ENCODE data around the gene TBC1D14.

The TBC1D14 gene

DNA sequence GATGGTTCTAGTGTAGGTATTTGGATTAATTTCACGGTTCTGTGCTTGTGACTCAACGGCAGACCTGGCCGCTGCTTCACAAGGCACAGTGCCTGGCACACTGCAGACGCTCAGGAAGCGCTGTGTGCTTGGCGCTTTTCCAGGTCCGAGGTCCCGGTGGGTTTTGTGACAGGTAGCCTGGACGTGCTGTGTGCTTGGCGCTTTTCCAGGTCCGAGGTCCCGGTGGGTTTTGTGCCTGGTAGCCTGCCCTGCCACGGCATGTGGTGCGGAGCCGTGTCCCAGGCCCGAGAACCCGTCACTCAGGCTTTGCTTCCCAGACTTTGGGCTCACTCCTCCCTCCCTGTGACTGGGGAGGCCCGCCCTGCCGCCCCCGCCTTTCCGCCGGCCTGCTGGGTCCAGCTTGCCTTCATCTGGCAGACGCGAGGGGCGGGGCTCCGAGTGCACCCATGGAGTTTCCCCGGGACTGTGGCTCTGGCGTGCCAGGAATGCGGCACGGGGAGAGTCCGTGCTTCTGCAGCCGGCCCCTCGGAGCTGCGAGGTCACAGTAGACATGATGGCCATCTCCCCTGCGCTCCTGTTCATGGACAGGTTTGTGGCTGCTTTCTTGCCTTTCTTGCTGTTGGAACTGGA is 44.2 kb downstream of the TBC1D14 start:
- DNase-seq (ENCODE audit: low spot score): no peak

DNA sequence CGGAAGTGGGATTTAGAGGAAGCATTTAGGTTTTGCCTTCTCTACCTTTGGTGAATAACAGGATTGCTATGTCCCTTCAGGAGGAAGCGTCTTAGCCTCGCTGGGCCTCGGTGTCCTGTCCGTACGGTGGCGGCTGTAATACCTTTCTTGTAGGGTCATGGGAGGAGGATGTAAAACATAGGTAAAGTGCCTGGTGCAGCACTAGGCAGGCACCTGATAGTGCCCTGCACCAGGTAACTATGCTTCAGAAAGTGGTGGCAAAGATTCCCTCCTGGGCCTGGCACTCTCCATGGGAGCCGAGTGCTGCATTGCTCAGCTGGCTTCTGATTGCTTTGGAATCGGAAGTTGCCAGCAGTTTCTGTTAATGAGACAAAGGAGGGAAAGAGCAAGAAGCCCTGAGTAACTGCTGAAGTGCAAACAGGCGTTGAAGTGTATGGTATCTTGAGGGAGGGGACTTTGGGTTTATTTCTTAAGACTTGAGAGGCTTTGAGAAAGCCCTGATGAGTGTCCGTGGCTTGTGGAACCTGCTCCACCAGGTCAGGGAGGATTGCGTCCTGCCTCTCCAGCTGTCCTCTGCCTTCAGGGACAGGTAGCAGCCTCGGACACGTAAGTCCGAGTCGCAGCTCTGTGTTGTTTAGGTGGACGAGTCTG is 45.8 kb downstream of the TBC1D14 start:
- DNase-seq (ENCODE audit: low spot score): no peak

DNA sequence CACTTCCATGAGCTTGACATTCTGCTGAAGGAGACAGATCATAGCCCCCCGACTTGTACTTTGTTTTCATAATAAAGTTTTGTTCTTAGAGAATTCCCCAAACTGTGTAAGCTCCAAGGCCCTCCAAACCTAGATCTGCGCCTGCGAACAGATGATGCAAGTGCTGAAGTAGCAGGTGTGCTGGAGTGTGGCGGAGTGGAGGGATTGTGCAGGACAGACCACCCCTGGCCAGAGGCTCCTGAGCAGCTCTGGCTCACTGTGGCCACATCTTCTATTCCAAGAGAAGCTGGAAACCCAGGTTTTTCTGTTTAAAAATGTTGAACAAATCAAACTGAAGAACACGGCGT is 46.4 kb downstream of the TBC1D14 start:
- DNase-seq (ENCODE audit: low spot score): no peak

GRCh38 chr4:6956434-6957147 is 47.0 kb downstream of the TBC1D14 start:
- DNase-seq (ENCODE audit: low spot score): no peak

GRCh38 chr4:6957148-6957520 is 47.5 kb downstream of the TBC1D14 start:
- no peak for DNase-seq (ENCODE audit: low spot score)

DNA sequence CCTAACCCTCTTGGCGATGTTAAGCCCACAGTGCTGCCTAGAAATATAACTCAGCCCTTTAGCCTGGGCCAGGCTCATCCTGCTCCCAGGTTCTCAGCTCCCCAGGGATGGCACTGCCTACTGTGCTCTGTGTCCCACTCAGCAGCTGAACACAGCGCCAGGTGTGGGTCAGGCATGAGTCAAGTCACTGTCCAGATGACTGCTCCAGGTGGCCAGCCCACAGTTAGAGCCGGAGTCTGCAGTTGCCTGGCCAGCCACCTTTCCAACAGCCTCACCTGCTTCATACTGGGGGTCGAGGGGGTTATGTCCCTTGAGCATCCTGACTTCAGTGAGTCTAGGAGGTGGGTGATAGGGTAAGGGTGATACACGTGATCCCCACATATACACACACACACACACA is 48.4 kb downstream of the TBC1D14 start:
- no peak for DNase-seq (ENCODE audit: low spot score)

DNA sequence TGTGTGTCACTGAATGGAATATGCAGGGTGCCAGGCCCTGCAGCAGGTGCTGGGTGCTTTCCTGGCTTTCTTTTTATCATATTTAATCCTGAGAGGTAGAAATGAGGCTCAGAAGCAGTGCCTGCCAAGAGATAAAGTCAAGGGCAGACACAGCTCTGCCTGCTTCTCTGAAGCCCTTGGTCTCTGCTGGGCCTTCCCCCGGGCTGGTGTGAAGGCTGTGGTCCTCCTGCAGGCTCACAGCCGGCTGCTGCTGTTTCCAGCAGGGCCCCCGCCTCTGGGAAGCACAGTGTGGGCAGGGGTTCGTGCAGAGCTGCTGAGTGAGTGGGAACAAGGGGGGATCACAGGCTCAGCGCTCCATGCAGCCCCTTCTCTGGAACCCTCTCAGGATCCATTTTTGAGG is 49.6 kb downstream of the TBC1D14 start:
- no peak for DNase-seq (ENCODE audit: low spot score)

DNA sequence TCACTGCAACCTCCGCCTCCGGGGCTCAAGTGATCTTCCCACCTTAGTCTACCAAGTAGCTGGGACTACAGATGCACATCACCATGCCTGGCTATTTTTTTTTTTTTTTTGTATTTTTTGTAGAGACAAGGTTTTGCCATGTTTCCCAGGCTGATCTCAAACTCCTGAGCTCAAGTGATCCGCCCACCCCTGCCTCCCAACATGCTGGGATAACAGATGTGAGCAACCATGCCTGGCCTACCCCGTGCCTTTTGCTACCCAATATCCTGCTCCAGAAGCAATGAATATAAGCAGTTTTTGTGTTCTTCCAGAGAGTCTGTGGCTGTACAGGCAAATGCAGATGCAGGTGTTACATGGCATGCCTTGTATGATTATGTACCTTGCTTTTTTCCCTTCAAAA is 50.5 kb downstream of the TBC1D14 start:
- peak; percentile 63 for DNase-seq (ENCODE audit: low spot score)

DNA sequence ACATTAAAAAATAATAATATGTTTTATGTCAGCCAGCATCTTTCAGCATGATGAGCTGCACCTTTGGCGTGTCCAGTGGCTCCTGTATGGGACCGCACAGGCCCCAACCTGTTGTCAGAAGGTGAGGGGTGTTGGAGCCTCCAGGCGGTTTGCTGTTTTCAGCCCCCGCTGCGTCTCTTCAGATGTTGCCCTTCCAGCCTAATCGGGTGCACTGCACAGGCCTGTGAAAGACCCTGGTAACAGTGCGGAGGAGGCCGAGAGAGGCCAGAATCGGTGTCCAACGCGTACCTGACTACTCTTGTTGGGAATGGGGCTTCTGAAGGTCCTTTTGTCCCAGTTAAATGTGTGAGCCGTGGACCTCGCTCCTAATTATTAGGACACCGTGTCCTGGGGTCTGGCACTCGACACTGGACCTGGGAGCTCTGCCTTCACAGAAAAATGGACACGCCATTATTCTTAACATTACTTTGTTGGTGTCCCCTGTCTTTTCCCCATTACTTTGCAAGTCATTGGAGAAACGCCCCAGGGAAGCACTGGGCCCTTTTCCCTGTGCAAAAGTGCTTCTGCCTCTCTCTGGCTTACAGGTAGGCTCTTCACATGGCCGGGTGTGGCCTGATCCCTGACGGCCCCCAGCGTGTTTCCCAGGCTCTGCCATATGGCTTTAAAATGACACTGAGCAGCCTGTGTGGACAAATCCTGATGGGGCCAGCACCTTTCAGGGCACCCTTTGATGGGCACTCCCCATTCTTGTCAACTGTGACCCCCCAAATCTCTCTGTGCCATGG is 51.2 kb downstream of the TBC1D14 start:
- DNase-seq (ENCODE audit: low spot score): no peak

- no peak for DNase-seq (ENCODE audit: low spot score)
These were observed 52.0 kb downstream of the TBC1D14 start for GRCh38 chr4:6961496-6962210.

DNA sequence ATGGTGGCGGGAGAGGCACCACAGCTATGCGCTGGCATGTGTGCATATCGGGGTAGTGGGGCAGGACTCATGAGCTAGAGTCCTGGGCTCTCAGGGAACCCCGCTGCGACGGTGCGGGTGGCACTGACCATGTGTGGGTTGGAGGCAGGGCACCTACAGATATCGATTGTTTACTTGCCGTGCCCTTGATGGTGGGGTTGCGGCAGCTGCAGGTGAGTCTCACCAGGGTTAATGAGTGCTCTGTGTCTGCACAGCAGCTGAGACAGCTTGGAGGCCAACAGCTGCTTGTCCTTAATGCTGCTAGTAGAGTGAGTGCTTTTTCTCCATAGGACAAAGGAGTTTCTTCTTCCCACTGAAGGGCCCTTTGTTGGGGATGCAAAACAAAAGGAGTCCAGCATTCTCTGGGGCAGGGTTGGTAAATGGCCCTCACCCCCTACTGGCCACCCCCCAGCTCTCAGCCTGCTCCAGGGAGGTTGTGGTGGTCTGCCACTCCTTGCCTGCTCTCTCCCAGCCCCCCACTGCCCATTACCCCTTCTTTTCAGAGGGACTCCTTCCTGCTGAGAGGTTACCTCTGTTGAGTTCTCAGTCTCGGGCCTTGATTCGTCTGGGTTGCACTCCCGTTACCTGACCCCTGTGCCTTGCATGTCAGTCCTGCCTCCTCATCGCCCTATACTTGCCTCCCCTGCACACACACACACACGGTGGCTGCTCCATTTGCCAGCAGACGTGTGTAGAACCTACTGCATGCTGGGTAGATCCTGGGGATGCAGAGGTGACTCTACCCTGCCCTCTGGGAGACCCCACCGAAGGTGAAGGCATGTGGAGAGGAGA is 52.8 kb downstream of the TBC1D14 start:
- DNase-seq (ENCODE audit: low spot score): peak; percentile 86

DNA sequence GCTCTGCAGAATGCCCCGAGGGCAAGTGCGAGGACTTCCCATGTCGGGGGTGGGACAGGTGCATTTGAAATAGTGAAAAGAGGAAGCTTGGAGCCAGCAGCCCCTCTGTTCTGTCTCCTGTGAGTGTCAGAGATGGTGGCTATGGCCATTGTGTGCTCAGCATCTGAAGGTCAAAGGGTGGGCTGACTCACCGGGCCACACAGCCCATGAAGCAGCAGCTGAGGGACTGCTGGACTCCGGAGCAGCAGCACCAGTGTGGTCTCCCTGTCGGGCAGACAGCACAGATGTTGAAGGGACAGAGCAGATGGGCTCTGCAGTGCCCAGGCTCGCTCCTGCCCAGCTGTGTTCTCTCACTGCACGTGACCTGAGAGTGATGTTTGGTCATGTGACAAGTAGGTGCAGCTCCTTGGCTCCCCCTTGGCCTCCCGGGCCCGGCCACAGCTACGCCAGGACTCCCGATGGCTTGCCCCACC is 53.5 kb downstream of the TBC1D14 start:
- no peak for DNase-seq (ENCODE audit: low spot score)

DNA sequence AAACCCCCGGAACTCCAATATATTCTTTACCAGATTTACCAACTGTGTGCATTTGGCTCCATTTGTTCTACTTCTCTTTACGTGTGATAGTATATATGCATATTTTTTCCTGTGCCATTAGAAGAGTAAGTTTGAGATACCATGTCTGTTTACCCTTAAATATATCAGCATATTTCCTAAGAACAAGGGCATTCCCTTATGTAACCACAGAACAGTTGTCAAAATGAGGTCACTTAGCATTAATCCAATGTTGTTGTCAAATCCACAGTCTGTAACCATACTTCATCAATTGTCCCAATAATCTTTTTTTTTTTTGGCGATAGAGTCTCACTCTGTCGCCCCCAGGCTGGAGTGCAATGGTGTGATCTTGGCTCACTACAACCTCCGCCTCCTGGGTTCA is 55.2 kb downstream of the TBC1D14 start:
- no peak for DNase-seq (ENCODE audit: low spot score)

- no peak for DNase-seq (ENCODE audit: low spot score)
These were observed 55.7 kb downstream of the TBC1D14 start for GRCh38 chr4:6965329-6965728.

DNA sequence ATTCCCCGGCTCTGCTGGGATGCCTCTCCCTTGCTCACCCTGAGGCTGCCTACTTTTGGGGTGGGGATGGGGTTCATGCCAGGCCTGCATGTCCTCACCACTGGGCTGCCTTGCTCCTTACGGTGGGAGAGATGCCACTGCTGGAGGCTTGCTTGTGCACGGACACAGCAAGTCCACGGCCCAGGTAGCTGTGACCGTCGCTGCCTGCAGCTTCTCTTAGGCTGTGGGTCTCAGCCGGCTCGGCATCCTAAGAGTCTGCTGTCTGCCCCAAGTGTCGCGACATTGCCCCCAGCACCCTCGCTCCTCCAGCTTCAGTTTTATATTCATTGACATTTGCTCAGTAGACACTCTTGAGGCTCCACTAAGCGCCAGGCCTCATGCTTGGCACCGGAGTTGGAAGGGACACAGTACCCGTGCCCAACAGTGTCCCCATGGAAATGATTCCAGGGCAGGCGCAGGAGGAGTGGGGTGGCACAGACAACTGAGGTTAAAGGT is 58.3 kb downstream of the TBC1D14 start:
- no peak for DNase-seq (ENCODE audit: low spot score)

DNA sequence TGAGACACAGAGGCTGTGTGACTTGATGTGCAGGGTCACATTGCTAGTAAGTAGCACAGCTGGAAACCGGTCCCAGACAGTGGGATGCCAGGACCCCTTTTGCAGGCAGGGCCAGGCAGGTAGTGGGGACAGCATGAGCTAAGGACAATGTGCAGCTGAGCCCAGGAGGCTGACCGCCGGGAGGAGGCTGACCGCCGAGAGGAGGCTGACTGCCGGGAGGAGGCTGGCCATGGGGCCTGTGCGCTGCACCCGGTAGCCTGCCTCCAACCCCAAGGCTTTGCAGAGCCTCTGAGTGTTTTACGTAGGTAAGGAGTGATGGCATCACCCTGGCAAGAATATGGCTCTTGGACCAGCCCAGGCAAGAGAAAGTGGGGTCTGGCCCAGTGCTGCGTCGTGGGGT is 58.9 kb downstream of the TBC1D14 start:
- DNase-seq (ENCODE audit: low spot score): no peak

DNA sequence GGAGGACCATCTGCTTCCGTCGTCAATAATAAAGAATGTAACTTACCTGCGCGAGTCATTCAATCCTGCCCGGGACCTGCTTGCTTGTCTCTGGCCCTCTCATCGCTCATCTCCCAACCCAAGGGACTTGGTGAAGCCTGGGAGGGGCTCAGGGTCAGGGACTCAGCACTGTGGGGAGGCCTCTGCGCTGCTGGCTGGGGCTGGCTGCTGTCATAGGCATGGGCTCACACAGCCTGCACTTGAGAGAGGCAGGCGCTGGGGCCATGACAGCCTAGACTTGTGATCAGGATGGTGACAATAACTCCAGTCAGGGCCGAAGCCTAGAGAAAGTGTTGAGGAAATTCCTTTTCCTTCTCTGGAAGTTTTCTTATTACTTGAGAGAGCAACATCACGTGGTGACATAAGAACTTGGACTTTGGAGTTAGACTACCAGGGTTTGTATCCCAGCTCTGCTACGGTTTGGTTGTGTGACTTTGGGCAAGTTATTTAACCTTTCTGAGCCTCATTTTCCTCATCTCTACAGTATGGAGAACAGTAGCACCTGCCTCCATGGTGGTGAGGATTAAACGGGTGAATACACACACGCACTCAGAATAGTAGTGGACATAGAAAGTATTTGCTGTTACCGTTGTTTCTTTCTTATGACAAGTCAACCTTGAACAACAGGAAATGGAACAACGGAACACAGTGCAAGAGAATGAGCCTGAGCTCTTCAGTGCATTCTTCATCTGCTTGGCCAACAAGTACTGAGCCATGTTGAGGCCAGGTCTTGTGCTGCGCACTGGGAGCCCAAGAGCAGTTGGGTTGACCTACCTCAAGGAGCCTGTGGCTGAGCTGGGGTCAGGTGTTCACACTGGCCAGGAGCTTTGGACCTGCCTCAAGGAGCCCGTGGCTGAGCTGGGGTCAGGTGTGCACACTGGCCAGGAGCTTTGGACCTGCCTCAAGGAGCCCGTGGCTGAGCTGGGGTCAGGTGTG is 60.5 kb downstream of the TBC1D14 start:
- no peak for DNase-seq (ENCODE audit: low spot score)

GRCh38 chr4:6971536-6972374 is 62.1 kb downstream of the TBC1D14 start:
- no peak for DNase-seq (ENCODE audit: low spot score)

- DNase-seq (ENCODE audit: low spot score): no peak
These were observed 62.7 kb downstream of the TBC1D14 start for GRCh38 chr4:6972375-6972650.

Data from Ammon's horn (tissue), 1 donor.